Embryonic facial prominence (tissue), 1 donor: Measurements from ENCODE around the gene SLC22A14.

Source experiments
- DNase-seq: peaks from one replicate; pipeline ENCODE4 v3.0.0-alpha.2; 2016; ENCODE audit errors: extremely low spot score

The SLC22A14 gene

GRCh38 chr3:38345879-38346586 lies 63.9 kb downstream of the SLC22A14 start:
- no peak for DNase-seq

GRCh38 chr3:38346587-38347410 lies 64.7 kb downstream of the SLC22A14 start, which contains the start of gene XYLB:
XYLB (plus strand) TSS chr3:38346785; CDS start chr3:38346869, 84 bp downstream.
- peak; percentile 19 for DNase-seq

- no peak for DNase-seq
Measured at GRCh38 chr3:38347421-38348200, 65.5 kb downstream of the SLC22A14 start.

- DNase-seq: no peak
Measured at GRCh38 chr3:38348903-38349302, 66.8 kb downstream of the SLC22A14 start.

- no peak for DNase-seq
Measured at GRCh38 chr3:38349684-38350359, 67.7 kb downstream of the SLC22A14 start.

- no peak for DNase-seq
Measured at GRCh38 chr3:38353151-38353550, 71.1 kb downstream of the SLC22A14 start.

GRCh38 chr3:38354588-38355330 lies 72.7 kb downstream of the SLC22A14 start:
- no peak for DNase-seq

GRCh38 chr3:38359038-38359437 lies 76.9 kb downstream of the SLC22A14 start:
- DNase-seq: no peak

GRCh38 chr3:38360345-38360744 lies 78.3 kb downstream of the SLC22A14 start:
- DNase-seq: no peak

- no peak for DNase-seq
Measured at GRCh38 chr3:38361496-38361895, 79.4 kb downstream of the SLC22A14 start.

- DNase-seq: no peak
Measured at GRCh38 chr3:38362825-38363224, 80.7 kb downstream of the SLC22A14 start.

- DNase-seq: no peak
Measured at GRCh38 chr3:38364721-38365400, 82.8 kb downstream of the SLC22A14 start.

- DNase-seq: no peak
Measured at GRCh38 chr3:38365469-38366062, 83.5 kb downstream of the SLC22A14 start.

GRCh38 chr3:38366082-38366481 lies 84.0 kb downstream of the SLC22A14 start:
- DNase-seq: no peak

GRCh38 chr3:38367779-38368178 lies 85.7 kb downstream of the SLC22A14 start:
- no peak for DNase-seq
